HG03432 (cell line): ENCODE results near the gene KCNK1.

ENCODE experiments used
- ATAC-seq: cut with Tn5 transposase; IDR thresholded peaks from one replicate; pipeline ENCODE4 v1.9.1; 2021; ENCODE audit warnings: mild to moderate bottlenecking, moderate library complexity; ENCODE audit not compliant: unreplicated experiment

The KCNK1 gene

DNA sequence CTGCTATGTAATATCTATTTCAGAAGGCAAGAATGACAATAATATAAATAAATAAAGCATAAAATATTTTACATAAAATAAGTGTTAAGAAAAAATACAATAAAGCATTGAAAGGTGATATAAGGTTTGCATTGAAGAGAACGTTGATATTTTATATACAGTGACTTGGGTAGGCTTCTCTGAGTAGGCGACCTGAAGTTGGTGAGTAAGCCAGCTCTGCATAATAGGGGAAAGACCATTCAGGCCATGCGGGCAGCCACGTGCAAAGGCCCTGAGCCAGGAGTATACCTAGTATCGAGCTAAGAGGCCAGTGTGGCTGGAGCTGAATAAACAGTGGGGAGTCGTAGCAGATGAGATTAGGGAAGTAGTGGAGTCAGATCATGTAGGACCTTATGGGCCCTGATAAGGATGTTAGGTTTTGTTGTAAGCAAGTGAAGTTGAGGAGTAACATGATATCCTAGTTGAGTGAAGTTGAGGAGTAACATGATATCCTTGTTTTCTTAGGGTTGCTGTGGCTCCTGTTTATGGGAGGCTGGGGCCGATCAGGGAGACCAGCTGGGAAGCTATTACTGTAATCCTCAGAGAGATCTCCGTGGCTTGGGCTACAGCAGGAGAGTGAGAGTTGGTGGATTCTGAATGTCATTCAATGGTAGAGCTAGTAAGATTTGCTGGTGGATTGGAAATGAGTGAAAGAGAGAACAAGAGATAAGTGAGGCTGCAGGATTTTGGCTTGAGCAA is 22.0 kb downstream of the KCNK1 start:
- no peak for ATAC-seq

DNA sequence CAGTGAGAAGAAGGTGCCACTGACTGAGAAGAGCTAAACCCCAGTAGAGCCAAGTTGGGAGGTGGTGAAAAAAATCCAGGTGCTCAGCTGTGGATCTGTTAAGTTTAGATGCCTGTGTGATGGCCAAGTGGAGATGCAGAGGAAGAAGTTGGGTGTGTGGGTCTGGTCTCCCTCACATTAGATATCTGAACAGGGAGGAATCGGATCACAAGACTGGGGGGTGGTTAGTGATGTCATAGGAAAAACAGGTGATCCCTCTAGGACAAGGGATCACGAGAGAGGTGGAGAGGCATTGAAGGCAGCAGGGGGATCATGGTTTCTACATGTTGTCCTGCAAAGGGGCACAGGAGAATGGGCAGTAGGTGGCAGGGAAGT is 22.6 kb downstream of the KCNK1 start:
- ATAC-seq, result no peak

DNA sequence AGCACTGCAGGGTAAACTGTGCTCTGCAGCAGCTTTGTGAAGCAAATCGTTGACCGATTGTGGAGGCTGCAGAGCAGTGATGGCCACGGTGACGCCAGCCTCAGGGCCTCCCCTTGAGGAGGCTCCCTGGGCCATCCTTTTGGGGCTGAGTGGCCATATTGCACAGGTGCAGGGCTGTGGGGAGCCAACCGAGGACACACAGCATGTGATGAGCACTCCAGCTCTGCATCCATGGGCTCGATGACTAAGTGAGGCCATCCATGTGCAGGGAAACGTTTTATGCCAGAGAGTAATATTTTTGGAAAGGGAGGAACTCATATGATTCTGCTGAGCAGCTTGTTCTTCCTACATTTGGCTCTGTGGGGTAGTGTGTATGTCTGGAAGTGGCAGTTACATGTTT is 24.6 kb downstream of the KCNK1 start:
- no peak for ATAC-seq

DNA sequence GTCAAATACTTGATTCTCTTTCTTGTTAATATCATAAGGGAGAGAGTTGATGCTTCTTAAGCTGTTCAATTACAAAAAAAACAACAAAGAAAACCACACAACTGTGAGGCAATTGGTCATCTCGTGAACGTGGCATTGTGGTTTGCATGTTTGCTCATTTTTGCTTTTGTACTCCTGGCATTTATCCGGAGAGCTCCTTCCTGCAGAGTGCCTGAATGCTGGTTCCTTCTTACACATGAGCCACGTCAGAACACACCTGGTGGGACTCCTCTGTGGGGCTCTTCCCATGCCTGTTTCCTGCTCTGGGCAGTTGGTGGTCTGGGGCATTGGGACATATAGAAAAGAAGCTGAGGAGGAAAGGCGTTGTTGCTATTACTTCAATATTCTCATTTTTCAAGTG is 25.7 kb downstream of the KCNK1 start:
- peak; percentile 43 for ATAC-seq

DNA sequence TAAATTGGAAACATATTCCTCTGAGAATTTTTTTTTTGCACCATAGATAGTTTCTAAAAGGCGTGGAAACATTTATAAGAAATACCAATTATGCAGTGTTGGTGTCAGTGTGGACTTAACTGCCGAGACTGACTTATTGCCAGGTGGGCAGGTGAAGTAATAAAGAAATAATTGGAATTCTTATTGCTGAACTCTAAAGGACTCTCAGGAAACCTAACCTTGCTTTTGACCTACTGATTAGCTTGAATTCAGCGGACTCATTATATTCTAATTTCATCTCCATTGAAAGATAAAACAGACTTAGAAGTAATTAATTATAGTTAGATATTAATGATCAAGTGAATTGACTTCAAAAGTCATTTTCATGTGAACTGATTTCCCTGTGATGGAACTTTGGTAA is 26.3 kb downstream of the KCNK1 start:
- ATAC-seq, result no peak

DNA sequence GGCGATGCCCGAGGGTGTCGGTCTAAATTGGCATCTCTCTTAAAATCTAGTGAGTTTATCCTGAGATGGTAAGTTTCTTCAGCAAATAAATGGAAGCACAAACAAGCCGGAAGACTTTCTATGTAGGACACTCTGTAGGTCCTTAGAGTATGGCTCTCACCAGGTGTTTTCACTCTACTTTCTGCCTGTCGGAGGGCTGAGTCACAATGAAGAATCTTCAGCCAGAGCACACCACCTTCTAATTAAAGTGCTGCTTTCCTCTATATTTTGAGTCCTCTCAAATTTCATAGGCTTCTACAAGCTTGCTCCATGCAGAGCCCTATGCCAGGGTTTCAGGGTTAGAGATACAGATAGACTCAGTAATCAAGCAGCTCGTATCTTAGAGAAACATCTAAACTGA is 27.1 kb downstream of the KCNK1 start:
- no peak for ATAC-seq

DNA sequence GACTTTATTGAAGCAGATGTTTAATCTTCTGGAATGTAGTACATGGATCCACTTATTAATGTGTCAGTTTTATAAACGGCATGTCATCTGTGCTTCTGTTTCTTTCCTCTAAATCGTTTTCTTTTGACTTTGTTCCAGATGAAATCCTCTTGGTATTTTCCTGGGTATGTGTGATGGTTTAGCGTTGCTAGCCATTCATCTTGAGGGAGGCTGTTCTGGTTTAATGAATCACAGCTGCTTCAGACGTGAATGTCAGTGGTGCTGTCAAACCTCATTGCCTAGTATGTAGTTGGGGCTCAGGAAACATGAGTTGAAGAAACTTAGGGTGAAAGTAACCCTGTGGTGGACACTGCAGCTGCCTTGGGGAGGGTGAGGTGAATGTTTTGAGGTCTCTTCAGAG is 33.2 kb downstream of the KCNK1 start:
- no peak for ATAC-seq

DNA sequence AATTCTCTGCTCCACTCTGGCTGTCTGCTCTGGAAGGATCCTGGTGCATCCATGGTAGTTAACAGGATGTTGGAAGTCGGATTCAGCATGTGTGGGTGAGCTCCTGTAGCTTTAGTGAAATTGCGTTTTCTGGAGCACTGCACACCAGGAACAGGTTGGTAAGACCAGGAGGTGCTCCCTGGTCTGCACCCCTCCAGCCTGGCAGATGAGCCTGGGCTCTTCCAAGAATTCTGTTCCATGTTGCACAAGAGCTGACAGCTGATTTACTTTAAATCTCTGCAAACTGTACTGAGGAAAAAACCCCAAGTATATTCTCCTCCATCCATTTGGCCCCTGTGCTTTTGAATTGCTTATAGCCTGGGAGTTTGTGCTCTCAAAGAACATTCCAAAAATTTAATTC is 33.7 kb downstream of the KCNK1 start:
- no peak for ATAC-seq

DNA sequence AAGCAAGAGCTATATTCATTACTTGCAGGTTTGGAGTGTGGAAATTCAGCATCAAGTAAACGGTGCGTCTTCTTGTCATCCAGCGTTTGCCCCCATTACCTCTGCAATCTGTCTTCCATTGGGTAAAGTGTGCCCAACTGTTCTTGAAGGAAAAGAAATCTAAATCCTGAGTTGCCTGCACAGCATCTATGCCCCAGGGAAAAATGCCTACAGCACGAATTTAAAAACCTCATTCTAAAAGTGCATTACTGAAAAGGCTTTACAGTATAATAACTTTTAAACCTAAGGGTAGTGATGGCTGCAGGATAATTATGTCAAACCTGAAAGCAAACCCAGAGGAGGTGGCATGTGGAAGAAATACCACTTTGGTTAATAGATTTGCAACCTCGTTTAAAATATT is 37.2 kb downstream of the KCNK1 start:
- no peak for ATAC-seq

DNA sequence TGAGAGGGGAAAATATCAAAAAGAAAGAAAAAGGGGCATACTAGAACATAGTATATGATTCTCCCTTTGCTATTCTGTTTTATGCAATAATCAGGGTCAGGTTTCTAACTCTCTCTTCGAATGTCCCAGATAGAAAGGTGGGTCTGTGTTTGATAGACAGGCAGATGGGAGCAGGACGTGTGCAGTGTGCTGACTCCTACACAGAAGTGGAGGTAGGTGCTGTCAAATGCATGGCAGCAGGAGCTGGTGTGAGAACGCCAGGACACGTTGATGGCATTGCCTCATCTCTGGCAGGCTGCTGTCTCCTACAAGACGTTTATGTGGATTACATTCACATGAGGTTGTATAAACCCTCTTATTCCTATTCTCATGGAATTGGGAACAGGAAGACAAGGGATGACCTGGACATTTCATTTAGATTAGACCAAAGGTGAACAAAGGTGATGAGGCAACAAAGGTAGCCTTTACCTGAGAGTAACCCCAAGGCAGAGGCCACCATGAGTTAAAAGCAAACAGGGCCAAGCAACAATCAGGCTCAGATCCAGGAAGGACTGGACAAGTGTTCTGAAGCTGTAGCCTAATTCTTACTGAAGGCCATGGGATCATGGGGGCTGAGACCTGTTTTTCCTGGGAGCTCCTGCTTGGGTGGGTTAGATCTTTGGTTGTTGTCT is 37.8 kb downstream of the KCNK1 start:
- no peak for ATAC-seq

DNA sequence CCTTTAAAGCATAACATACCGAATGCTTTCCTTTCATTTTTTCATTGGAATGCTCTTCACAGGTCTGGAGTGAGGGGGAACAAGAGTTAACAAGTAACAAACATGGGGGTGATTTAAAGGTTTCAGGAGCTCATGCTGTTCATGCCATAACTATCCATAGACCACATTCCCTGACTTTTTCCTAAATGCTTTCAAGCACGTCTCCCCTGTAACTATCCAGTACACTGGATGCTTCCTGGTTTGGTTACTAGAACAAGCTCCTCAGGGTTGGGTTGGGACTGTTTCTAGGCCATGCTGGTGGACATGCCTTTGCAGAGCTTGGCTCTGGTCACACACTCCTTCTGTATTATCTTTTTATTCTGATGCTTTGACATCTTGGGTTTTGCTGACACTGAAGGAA is 38.6 kb downstream of the KCNK1 start:
- ATAC-seq, result no peak

DNA sequence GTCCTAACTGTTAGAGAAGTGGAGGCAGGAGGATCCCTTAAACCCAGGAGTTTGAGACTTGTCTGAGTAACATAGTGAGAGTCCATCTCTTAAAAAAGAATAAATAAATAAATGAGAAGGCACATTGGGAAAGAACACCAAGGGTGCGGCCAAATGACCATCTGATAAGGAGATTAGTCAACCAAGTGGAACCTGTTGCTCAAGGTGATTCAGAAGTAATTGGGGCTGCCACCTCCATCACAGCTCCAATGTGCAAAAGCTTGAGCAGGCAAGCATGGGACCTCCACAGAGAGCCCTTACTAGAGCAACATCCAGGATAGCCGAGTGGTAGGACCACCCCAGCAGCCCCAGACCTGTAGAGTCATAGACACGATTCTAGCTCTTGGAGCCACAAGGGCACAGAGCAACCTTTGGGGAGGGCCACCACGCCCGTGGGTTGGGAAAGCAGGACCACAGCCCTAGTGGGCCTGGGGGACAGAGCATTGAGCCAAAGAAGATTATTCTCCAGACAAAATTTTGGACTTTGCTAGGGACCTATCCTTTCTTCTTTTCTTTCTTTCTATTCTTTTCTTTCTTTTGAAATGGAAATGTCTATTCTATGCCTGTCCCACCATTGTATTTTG is 40.9 kb downstream of the KCNK1 start:
- no peak for ATAC-seq

DNA sequence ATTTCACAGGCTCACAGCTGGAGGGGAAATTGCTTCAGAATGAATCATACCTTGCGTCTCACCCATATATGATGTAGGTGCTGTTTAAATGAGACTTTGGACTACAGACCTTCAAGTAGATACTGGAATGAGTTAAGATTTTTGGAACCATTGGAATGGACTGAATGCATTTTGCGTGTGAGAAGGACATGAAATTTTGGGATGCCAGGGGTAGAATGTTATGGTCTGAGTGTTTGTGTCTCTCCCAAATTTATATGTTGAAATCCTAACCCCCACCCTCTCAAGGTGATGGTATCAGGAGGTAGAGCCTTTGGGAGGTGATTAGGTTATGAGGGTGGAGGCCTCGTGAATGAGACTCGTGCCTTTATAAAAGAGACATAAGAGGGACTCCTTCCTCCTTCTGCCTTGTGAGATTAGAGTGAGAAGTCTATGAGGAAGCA is 41.4 kb downstream of the KCNK1 start:
- ATAC-seq, result no peak

DNA sequence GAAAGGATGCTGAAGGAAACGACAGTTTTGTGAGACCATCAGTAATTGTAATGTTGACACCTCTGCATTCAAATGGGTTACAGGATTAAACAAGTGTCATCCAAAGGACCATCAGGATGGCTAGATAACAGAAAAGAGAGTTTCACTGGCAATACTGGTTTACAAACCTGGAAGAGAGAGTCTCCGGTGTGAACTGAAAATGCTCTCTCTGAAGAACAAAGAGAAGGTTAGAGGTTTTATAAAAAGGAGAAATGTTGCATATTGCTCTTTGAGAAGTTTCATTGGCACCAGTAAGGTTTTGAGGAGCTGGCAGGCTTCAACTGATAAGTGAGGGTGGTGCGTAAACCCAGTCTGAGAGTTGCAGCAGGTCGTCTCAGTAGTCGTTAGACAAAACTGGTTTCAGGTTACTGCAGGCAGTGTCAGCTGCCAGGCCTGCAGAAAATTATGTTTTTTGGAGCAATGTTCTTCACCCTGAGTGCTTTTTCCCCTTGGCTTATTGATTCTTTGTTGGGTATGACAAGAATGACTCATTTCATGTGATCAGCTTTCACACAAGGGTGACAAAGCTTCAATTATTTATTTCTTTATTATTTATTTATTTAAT is 42.2 kb downstream of the KCNK1 start:
- no peak for ATAC-seq

DNA sequence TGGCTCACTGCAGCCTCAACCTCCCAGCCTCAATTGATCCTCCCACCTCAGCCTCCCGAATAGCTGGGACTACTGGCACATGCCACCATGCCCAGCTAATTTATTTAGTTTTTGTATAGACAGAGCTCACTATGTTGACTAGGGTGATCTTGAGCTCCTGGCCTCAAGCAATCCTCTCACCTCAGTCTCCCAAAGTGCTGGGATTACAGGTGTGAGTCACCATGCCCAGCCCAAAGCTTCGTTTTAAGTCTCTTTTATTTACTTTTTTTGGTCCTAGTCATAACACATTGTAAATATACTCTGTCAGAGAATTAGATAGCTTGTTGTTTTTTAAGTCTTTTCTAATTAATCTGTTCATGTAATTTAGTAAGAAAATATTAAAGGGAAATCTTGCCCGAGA is 42.8 kb downstream of the KCNK1 start:
- ATAC-seq, result no peak

DNA sequence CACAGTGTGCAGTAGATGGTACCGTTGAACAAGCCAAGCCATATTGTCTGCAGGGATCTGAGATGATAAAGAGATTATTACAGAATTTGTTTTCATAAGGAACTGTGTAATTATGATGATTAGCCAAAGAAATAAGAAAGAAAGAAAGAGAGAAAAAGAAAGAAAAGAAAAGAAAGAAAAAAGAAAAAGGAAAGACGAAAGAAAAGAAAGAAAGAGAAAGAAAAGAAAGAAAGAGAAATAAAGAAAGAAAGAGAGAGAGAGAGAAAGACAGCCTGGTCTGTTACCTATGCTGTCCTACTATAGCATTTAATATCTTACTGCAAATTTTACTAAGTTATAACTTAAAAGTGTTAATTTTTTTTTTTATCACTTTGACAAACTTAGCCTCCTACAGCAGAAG is 43.6 kb downstream of the KCNK1 start:
- ATAC-seq, result no peak

DNA sequence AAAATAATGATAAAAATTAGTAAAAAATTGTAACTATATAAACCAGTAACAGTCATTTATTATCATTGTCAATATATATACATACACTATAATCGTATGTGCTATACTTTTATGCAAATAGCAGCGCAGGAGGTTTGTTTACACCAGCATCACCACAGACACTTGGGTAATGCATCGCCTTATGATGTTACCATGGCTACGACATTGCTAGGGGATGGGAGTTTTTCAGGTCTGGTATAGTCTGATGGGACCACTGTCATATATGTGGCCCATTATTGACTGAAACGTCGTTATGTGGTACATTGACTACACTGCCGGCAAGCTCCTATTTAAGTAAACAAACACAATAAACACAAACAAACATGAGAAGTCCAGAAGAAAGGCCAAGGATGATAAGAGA is 45.6 kb downstream of the KCNK1 start:
- ATAC-seq, result no peak

DNA sequence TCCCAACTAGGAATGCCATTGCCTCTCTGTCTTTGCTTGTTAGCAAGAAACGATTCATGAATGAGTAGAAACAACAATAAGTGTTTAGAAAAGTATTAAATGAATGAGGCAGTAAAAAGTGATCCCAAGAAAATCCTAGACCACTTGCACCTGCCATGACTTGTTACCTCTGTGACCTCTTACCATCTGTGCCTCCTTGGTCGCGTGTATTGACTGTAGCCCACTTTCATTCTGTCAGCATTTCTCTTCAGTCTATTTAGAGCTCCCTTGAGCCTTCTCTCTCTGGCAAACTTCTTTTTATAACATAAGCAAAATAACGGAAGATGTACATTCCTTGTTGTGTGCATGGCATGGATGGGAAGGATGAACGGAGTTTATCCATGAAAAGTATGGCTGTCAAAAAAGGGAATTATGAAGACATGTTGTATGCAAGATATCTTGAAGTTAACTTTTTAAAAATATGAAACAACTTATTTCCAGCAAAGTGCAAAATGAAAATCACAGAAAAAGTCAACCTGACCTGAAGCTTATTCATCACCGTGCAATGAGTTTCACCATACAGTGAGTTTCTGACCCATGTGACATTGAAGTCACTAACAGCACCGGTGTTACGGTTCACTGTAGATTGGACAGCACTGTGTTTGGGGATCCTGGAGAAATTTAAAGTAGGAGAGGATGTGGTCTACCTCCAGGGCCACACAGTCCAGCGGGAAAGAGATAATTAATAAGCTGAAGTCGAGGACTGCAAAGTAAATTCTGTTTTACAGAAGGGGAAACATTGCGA is 47.7 kb downstream of the KCNK1 start:
- ATAC-seq, result no peak

DNA sequence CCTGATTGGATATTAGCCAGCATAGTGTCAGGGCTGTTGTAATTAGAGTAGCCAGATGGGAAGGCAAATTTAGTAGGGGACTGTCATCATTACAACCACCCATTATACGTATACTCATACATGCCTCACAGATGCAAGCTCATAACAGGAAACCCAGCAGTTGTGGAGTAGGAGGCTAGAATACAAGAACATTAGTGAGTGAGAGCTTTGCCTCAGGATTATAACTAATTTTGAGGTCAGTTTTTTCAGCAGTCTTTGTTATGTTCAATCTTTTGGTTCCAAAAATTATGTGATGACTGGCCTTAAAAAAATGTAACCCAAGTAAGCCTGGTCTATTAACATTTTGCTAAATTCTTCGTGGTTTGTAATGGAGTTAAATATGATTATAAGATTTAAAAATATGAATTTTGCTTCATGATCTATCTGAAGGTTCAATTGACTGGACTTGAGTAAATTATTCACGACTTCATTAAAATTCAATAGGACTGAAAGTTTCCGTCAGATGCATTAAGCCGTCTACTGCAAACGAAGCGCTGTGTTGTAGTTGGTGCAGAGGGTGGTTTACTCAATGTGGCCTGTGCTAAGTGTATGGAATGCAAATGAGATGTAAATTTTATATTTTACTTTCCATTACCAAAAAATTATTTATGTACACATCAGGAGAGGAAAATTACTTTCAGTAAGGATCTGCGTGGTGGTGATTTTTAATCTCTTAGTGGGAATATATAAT is 48.8 kb downstream of the KCNK1 start:
- ATAC-seq, result no peak

DNA sequence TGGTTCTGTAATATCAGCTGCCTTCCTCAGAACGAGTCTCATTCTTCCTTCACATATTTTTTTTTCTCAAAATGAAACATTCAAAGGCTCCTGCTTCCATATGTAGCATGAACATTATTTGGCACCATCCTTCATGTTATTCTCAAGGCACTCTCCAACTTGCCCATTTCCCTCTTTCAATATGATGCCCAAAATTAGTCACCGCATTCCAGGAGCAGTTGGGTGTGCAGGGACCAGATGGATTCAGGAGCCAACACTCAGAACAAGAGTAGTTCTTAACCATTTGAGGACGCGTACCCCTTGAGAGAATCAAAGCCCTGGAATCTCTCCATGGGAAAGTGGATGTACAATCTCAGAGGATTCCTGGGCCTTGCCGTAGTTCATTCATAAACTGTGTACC is 50.3 kb downstream of the KCNK1 start:
- ATAC-seq, result no peak
